Left hindlimb (tissue), 1 donor: ENCODE results near the gene PCYT1A.
"Not testable (repeated sequence)": the region's sequence is repeated elsewhere in the genome, so short reads cannot be mapped to it uniquely, and the experiment has no call there.

Experiments used
- DNase-seq: peaks from one replicate; pipeline ENCODE4 v3.0.0-alpha.2; 2018

The PCYT1A gene

DNA sequence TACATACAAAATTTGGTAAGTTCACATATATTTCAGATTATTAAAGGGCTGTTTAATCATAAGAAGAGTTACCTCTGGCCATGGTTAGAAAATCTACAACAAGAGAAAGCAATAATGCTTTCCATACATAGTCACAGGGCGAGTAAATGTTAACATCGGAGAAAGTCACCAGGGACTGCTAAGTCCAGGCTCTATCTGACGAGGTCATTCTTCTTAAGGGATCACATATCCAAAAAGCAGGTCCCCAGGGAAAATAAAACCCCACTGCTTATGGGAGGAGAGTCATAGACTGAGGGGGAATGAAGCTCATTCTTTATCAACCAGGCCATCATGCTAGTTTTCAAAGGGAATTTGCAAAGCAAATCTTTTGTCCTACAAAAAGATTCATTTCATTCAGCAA, 3.1 kb downstream of the PCYT1A start:
- DNase-seq, result no peak

DNA sequence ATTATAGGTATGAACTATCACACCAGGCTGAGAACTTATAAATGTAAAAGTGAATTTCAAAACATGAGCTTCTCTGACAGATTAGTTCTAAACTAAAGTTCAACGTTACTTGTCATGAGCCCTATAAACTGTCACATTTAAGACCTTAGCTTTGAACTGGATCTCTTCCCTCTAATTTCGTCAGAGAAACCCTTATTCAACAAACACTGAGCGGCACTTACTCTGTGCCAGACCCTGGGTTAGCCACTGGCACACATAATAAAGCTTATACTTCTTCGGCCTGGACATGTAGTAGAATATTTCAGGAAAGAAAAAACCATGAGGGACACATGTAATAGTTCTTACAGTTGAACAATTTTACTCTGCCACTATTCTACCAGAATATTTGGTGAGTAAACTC, 5.6 kb downstream of the PCYT1A start:
- DNase-seq, result no peak

DNA sequence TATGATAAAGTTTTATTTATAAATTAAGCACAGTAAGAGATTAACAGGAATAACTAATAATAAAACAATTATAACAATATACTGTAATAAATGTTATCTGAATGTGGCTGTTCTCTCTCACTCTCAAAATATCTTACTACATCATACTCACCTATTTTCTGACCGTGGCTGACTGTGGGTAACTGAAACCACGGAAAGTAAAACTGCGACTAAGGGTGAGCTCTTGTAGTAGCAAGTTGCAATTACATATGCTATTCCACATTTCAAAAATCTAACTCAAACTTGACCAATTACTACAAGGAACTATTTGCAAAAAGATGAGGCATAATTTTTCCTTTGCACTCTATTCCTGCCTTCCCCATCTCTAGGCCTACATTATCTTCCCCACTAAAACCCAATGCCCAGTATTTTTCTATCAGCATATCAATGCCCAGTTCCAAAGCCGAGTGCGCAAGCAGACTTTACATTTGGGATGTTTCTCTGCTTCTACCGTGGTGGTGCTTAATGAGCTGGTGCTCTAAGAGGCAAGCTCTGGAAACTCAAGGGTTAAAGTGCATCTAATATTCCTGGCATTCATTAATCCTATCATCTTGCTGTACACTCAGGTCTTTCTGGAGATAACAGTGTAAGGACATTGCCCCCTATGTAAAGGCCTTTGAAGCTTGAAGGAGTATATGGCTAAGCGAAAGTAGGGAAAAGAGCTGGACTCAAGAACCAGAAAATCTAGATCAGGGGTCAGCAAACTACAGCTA, 6.7 kb downstream of the PCYT1A start:
- DNase-seq, result no peak

DNA sequence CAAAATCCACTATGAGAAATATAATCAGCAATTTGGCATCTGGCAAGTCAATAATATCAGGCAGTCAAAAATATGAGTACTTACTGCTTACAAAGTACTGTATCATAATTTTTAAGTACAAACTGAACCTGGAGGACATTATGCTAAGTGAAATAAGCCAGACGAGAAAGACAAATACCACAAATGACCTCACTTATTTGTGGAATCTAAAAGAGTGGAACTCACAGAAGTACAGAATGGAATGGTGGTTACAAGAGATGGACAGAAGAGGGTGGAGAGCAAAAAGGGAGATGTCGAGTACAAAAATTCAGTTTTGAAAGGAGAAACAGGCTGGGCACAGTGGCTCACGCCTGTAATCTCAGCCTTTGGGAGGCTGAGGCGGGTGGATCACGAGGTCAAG, 12.4 kb downstream of the PCYT1A start:
- no peak for DNase-seq

DNA sequence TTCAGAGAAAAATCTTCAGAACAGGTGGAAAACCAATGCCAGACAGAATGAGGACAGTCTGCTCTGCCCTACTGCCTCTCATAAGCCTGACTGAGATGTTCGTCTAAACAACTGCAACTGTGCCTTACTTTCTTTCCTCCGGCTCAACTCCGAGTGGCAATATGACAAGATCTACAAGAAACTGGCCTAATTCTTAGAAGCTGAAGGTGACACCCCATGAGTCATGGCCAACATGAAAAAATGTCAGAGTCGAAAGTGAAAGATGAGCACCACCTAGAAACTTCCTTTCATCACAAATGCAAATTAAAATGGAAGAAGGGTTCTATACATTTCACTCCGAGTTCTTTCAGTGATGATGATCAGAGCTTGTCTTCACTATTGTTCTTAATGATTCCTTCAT, 12.9 kb downstream of the PCYT1A start:
- no peak for DNase-seq

DNA sequence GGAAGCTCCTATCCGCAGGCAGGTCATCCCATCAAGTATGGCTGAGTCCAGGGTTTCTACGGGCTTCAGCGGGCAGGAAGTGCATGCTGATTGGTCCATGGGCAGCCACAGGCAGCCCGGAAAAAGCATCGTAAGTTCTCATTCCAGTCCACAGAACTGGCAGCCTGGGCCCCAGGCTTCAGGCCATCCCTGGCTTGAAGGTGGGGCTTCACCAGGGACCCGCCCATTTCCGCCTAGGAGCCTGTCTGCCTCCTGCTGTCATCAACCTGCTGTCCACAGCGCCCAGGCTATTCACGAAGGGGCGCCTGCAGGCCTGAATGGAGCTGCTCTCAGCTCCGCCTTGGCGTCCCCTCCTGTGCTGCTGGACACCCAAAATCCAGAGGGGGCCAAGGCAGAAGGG, 13.9 kb downstream of the PCYT1A start:
- DNase-seq, result no peak

DNA sequence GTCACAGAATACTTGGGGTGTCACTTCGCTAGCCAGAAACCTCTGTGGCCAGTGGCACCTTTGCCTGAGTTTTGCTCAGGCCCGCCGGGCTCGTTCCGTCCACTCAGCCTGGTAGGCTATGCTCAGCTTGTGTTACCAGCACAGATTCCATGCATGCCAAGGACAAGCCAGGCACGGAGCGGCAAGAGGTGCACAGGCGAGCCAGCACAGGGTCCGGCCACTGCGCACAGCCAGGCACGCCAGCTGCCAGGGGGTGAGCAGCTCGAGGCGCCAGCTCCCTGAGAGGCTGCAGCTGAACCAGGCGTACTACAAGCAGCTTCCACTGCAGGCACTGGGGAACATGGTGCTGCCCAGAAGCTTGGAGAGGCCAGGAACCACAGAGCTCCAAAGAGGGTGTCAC, 14.7 kb downstream of the PCYT1A start:
- DNase-seq, result no peak

DNA sequence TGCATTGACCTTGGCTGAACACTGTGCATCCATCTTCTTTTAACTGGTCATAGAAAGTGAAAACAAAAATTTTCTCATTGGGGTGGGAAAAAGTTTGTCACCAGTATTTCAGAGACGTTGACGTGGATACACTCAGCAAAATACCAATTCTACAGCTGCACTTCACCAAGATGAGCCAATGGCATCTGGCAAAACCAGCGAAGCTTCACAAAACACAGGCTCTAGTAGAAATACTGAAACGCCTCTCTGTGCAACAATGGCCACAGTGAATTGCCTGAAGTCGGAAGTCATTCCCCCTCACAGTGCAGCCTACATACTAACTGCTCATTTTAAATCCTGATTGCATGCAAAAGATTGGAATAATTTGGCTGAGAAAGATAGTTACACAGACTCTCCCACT, 17.0 kb downstream of the PCYT1A start:
- no peak for DNase-seq

DNA sequence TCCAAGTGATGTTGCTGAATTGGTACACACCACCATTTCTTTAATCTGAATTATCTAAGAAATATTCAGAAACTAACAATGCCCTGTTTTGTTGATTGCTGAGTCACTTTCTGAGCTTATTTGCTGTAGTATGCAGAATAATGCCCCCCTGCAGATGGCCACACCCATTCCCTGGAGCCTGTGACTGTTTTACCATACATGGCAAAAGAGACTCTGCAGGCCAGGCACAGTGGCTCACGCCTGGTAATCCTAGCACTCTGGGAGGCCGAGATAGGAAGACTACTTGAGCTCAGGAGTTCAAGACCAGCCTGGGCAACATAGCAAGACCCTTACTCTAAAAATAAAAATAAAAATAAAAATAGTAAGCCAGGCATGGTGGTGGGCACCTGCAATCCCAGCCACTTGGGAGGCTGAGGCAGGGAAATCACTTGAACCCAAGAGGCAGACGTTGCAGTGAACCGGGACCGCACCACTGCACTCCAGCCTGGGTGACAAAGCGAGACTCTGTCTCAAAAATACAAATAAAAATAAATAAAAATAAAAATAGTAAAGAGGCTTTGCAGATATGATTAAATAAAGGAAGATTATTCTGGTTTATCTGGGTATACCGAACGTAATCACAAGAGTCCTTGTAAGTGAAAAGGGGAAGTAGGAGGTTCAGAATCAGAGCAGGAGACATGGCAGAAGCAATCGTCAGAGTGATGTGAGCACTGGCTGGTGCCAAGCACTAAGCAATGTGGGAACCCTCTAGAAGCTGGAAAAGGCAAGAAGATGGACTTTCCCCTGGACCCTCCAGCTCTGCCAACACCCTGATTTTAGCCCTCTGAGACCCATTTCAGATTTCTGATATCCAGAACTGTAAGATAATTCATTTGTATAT, 19.0 kb downstream of the PCYT1A start:
- DNase-seq, result no peak

DNA sequence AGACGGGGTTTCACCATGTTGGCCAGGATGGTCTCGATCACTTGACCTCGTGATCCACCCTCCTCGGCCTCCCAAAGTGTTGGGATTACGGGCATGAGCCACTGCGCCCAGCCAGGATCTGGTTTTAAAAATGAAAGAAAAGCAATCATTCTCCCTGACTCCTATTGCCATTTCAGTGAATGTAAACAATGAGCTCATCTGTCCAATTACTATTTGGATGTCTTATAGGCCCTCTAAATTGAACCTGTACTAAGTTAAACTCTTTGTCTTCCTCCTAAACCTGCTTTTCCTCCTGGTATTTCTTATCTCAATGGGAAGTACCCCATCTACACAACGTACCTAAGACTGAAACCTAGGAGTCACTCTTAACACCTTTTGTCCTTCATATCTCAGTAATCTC, 23.7 kb downstream of the PCYT1A start:
- DNase-seq, result no peak

DNA sequence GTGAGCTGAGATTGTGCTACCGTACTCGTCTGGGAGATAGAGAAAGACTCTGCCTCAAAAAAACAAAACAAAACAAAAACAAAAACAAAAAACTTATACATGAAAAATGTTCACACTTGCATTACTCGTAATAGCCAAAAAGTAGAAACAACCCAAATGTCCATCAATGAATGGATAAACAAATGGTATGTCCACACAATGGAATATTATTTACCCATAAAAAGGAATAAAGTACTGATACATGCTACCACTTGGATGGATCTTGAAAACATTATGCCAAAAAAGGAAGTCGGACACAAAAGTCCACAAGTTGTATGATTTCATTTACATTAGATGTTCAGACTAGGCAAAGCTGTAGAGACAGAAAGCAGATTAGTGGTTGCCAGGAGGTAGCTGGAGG, 26.7 kb downstream of the PCYT1A start:
- DNase-seq, result no peak

DNA sequence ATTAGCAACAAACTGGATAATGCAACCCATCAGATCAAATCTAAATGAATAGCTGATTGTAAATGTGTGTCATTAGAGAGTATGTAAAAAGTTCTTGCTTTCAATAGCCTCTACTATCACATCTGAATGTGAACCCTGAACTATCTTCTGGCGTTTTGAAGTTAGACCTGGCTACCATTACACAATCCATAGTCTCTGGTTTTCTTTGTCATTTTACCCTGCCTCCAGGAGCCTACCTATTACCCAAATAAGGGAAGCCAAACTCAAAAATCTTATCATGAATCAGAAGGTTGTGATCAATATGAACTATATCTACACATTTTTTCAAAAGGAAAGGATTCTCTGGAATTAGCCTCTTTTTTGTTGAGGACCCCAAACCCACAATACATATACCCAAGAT, 31.8 kb downstream of the PCYT1A start:
- DNase-seq, result no peak

DNA sequence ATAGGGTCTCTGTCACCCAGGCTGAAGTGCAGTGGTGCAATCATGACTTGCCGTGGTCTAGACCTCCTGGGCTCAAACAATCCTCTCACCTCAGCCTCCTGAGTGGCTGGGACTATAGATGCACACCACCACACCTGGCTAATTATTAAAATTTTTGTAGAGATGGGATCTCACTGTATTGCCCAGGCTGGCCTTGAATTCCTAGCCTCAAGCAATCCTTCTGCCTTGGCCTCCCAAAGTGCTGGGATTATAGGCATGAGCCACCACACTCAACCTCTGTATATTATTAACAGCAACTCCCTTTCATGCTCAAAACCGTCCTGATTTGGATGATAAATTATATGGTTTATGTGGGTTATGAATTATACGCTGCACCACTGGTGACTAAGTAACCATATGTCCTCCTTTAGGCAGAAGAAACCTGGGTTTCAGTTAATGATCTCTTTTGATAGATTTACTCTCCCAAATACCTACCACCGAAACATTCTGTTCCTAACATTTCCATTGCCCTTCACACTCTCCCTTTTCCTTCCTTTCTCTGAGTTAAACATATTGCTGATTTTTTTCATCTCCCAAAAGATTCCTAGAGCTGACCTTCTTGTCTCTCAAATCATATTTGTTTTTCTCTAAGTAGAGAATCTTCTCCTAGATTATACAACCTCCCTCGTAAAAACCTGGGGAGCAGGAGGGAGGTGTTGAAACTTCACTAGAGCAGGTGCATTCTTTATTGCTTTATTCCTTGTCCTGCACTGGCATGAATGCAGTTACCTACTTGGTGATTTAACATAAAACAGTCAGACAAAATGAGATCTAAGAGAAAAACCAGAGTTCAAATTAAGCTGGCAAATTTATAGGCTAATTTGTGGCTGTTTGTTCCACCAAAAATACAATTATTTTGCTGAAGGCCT, 32.9 kb downstream of the PCYT1A start:
- DNase-seq, result no peak

DNA sequence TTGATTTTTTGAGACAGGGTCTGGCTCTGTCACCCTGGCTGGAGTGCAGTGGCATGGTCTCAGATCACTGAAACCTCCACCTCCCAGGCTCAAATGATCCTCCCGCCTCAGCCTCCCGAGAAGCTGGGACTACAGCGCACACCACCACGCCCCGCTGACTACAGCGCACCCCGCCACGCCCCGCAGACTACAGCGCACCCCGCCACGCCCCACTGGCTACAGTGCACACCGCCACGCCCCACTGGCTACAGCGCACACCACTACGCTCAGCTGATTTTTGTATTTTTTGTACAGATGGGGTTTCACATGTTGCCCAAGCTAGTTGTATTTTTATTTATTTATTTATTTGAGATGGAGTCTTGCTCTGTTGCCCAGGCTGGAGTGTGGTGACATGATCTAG, 35.6 kb downstream of the PCYT1A start:
- DNase-seq, result no peak

DNA sequence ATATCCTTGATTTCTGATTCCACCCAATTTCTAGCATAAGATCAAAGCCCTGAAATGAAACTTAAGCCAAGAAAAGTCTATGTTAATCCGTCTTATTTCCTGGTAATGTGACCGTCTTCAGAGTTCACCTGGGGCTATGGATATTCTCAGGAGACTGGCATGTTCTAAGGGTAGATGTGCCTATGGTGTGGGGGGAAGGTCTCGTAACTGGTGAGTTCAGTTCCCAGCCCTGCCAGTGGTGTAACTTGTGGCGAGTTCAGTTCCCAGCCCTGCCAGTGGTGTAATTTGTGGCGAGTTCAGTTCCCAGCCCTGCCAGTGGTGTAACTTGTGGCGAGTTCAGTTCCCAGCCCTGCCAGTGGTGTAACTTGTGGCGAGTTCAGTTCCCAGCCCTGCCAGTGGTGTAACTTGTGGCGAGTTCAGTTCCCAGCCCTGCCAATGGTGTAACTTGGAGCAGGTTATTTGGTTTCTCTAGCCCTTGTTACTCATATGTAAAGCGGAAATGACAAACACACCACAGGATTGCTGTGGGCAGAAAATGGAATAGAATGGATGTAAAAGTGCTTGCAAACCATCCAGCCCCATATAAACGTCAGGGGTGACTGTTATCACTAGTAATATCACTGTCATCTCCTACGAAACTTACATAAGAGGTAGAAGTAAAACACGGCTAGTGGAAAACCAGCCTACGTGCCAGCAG, 40.8 kb downstream of the PCYT1A start:
- DNase-seq, result no peak

DNA sequence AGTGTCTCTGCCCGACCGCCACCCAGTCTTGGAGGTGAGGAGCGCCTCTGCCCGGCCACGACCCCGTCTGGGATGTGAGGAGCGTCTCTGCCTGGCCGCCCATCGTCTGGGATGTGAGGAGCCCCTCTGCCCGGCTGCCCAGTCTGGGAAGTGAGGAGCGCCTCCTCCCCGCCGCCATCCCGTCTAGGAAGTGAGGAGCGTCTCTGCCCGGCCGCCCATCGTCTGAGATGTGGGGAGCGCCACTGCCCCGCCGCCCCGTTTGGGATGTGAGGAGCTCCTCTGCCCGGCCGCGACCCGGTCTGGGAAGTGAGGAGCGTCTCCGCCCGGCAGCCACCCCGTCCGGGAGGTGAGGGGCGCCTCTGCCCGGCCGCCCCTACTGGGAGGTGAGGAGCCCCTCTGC, 43.4 kb downstream of the PCYT1A start:
- DNase-seq, result not testable (repeated sequence)

DNA sequence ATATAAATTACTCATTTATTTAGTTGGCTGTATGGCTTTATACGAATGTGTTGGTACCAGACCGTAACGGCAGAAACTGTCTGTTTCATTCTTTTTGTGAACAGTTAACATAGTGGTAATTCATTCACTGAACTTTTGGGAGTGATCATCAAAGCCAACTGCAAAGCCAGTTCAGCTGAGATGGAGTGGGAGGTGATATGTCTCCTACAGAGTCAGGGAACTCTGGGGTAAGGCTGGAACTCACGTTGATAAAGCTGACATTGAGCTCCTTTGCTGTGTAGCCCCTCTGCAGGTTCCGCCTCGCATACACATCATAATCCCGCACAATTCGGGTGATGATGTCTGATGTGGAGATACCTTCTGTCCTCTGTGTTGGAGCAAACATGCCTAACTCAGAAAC, 45.8 kb downstream of the PCYT1A start:
- no peak for DNase-seq

DNA sequence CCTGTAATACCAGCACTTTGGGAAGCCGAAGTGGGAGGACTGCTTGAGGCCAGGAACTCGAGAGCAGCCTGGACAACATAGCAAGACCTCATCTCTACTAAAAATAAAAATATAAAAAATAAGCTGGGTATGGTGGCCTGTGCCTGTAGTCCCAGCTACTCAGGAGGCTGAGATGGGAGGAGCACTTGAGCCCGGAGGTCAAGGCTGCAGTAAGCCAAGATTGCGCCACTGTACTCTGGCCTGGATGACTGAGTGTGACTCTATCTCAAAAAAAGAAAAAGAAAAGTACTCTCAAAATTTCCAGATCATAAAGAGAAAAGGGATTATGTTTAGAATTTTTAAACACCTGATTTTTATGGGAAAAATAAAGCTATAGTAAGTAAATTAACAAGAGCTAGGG, 47.1 kb downstream of the PCYT1A start:
- DNase-seq, result no peak

DNA sequence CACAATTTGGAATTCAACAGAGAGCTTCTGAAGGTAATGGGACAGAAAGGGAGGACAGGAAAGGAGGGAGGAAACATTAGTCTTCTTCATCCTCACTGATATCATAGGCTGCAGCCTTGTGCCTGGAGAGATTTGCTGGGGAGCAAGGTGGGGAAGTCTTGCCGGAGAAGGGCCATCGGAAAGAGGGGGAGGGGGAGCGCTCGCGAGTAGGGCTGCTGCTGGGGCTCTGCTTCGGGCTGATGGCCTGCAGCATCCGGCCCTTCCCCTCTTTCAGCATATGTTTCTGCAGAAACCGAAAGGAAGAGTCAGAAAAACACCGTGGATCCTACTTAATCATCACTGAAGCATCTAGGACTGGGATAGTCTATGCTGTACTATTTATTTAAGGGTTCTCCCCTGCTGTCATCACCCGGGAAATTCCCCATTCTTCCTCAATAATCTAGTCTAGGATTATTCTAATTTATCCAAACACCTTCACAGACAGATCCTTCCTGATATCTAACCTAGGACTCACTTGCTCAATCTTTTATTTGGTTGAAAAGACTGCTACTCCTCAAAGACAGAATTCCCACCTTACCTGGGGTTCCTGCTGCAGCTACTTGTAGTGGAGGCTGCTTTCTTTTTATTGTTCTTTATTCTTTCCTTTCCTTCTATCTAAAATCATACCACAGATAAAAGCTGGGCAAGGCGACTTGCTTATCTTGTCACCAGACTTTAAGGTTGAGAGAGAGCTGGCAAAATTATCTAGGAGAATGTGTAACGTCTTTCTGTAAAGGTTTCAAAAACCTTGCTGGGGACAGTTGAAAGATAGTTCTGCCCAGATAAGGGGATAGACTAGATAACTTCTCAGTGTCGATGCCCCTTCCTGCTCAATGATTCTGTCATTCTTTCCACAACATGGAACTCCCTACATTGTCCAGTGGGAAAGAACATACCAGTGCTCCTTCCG, 48.6 kb downstream of the PCYT1A start:
- DNase-seq, result no peak

DNA sequence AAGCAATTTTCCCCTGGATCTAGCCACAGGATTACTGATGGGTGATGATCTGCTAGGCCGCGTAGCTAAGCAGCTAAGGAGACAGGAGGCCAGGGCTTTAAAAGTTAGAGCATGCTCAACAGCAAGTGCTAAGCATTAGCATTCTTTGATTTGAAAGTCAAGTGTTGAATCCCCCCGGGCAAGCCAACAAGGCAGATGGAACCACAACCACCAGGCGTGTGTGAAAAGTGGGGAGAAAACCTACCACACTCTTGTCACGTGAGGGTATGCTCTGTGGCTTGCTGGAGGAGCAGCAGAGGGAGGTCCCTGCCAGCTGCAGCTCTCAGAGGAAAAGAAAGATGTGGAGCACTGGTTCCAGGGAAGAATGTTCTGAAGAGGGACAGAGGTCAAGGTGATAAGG, 50.3 kb downstream of the PCYT1A start:
- DNase-seq, result no peak

DNA sequence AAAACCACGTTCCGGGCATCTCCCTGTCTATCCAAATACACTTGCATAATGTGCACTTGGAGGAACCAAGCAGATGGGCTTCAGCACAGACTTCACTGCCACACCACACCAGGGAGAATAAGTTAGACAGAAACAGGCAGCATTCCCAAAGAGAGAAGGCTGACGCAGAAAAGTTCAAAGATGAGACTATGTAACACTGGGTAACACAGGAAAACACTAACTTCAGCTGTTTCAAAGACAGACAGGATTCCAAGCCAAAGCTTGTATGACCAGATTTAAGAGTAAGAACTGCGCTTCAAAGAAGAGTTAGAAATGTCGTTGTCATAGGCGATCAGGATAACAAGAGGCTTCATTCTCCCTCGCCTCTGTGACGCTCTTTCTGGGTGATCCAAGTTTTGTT, 51.3 kb downstream of the PCYT1A start:
- no peak for DNase-seq
